Measurements from ENCODE around the gene KRTAP4-8.

DNA sequence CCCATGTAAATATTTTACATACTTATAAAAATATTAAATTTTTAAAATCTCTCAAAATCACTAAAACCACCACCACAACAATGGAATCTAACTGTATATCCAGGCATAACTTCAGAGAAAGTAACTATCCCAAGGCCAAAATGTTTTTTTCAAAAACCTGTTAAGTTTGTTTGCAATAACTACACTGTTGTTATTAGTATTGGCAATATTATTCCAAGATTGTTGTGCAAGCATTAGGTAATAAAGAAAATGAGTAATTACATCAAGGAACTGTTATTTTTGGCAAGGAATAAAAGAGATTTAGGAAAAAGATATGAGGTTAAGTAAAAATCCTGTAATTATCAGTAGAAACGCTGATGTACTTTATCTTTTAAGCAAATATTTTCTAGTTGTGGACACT is 29.4 kb upstream of the KRTAP4-8 start:
- TF ChIP-seq, protein P1, sequence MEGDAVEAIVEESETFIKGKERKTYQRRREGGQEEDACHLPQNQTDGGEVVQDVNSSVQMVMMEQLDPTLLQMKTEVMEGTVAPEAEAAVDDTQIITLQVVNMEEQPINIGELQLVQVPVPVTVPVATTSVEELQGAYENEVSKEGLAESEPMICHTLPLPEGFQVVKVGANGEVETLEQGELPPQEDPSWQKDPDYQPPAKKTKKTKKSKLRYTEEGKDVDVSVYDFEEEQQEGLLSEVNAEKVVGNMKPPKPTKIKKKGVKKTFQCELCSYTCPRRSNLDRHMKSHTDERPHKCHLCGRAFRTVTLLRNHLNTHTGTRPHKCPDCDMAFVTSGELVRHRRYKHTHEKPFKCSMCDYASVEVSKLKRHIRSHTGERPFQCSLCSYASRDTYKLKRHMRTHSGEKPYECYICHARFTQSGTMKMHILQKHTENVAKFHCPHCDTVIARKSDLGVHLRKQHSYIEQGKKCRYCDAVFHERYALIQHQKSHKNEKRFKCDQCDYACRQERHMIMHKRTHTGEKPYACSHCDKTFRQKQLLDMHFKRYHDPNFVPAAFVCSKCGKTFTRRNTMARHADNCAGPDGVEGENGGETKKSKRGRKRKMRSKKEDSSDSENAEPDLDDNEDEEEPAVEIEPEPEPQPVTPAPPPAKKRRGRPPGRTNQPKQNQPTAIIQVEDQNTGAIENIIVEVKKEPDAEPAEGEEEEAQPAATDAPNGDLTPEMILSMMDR (conservative IDR thresholded peaks at IDR 0.05; ENCODE audit: low read depth, low read length), result no peak
- TF ChIP-seq EZH2phosphoT487 (IDR thresholded peaks at IDR 0.05; ENCODE audit: borderline replicate concordance, low read length) (no peak), EZH2 (IDR thresholded peaks at IDR 0.05; ENCODE audit: low read length, unreplicated experiment) (no peak)

All from PC-3 (cell line).